NK-92 treated with Interleukin-12 subunit alpha and Interleukin-12 subunit beta, amount 100 ng/mL, for 24 hours (cell line): ENCODE data around the gene KLF1.
"Not testable (repeated sequence)": the region's sequence is repeated elsewhere in the genome, so short reads cannot be mapped to it uniquely, and the experiment has no call there.

Experiments
- DNase-seq: peaks from one replicate; lab custom pipeline; 2025; lab: John Stamatoyannopoulos, UW

KLF1 gene

GRCh38 chr19:12890787-12891552, 4.0 kb upstream of the KLF1 start, which contains the start of gene GCDH:
Gene GCDH, plus strand, starts transcription at chr19:12891160. Its CDS starts 145 bp downstream, at chr19:12891305.
- peak; percentile 97 for DNase-seq

GRCh38 chr19:12890299-12890786, 3.3 kb upstream of the KLF1 start:
- not testable (repeated sequence) for DNase-seq

GRCh38 chr19:12888006-12888603, 1.1 kb upstream of the KLF1 start:
- no peak for DNase-seq

DNA sequence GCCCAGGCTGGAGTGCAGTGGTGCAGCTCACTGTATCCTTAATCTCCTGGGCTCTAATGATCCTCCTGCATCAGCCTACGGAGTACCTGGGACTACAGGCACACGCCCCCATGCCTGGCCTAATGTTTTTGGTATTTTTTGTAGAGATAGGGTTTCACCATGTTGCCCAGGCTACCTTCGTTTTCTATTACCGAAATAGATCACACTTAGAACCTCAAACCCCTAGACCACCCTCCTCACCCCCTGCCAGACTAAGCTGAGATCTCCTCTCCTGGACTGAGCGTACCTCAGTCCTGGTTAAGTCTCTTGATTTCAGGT, 391 bp downstream of the KLF1 start:
- no peak for DNase-seq

DNA sequence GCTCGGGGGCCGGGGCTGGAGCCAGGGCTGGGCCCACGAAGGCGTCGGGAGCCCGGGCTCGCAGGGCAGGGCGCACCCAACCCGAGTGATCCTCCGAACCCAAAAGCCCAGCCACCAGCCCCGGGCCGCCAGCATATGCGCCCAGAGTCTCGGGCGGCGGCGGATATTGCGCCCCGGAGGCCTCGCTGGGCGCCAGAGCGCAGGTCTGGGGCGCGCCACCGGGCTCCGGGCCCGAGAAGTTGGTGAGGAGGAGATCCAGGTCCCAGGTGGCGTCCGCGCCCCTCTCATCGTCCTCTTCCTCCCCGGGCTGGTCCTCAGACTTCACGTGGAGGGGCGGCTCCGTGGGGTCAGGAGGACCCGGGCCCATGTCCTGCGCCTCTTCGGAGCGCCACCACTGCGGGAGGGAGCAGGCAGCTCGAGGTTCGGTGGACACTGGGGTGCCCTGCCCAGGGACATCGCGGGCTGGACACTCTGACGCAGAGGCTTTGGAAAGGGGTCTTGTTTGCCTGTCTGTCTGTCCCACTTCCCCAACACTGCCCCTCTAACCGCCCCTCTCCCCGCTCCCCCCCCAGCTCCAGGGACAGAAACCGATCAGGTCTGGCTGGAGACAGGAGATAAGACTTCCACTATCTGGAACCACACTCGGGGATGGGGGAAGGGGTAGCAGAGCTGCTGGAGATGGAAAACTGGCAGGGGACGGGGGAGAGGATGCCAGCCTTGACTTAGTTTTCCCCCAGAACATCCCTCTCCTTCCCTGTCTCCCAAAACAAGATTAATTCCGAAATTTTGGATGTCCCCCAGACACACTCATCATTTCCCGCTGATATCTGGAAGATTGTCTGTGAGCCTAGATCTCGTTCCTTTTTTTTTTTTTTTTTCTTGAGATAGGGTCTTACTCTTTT, 1.0 kb downstream of the KLF1 start:
- DNase-seq = no peak

DNA sequence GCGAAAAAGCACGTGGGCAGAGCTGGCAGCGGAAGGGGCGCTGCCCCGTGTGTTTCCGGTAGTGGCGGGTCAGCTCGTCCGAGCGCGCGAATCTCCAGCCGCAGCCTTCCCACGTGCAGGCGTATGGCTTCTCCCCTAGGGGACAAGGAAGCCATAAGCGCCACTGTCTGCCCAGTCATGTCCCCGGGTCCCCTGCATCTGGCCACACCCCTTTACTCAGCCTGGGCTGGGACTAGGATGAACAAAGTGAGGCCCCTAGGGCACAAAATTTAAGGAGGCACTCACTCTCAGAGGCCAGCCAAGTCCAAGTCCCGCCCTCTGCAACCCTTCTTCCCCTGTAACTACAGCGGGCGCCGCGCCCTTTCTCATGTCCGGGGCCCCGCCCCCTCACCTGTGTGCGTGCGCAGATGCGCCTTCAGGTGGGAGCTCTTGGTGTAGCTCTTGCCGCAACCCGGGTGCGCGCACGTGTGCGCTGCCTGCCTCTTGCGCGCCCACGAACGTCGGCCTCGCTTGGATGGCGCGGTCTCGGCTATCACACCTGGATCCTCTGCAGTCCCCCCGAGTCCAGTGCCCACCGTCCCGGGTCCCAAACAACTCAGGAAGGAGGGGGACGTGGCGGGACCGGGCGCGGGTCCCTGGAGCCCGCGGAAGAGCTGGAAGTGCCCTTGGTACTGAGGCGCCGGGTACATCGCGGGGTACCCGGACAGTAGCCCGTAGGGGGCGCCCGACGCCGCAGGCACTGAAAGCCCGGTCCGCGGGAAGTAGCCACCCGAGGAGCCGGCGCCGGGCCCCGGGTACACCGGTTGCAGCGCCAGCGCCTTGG, 1.9 kb downstream of the KLF1 start:
- DNase-seq = no peak

DNA sequence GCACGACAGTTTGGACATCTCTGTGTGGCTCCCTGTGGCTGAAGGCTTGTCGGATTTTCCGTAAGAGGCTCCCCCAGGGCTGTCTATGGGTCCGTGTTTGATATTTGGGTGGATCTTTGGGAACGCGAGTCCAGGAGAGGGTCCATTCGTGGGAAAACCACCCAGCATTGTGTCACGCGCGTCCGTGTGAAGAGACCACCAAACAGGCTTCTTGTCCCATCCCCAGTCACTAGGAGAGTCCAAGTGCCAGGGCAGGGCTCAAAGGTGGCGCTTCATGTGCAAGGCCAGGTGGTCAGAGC, 2.4 kb downstream of the KLF1 start:
- no peak for DNase-seq

- no peak for DNase-seq
These were observed 2.8 kb downstream of the KLF1 start for GRCh38 chr19:12884202-12884601.

DNA sequence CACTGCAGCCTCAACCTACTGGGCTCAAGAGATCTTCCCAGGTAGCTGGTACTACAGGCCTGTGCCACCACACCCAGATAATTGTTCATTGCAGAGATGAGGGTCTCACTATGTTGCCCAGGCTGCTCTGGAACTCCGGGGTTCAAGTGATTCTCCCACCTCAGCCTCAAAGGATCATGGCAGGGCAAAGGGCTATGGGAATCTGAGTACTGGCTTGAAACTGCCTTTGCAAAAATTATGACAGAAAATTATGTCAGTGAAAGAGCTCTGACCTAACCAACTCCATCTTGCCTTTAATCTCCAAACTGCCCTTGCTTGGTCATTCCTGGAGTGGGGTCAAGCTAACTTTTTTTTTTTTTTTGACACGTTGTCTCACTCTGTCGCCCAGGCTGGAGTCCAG, 4.4 kb downstream of the KLF1 start:
- no peak for DNase-seq

DNA sequence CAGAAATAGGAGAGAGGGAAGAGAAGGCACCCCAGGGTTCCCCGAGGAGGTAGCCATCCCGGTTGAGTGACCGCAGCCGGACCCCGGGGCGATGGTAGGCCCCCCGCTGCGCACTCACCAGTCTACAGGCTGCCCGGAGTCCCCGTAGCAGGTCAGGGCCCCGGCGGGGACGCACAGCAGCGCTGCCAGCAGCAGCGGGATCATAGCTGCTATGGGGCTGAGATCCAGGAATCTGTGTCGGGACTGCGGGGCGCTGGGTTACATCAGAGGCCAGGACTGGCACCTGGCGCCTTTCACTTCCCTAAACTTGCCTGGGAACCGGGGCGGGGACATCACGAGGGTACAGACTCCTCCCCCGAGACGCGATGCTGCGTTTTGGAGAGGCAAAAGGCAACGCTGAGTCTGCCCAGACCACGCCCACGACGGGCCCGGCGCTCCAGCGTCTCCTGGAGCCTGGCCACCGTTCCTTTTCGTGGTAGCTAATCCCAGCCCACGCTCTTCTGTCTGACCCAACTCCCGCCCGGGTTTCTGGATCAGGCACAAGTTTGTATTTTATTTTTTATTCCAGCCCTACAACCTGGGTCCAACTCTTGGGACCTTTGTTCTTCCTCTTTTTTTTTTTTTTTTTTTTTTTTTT, 5.7 kb downstream of the KLF1 start, which contains the start of gene DNASE2:
TSS of gene DNASE2 (minus strand) at position 278 of the 637 bp plus-strand sequence. CDS start at position 204, 74 bp downstream.
- peak; percentile 70 for DNase-seq

DNA sequence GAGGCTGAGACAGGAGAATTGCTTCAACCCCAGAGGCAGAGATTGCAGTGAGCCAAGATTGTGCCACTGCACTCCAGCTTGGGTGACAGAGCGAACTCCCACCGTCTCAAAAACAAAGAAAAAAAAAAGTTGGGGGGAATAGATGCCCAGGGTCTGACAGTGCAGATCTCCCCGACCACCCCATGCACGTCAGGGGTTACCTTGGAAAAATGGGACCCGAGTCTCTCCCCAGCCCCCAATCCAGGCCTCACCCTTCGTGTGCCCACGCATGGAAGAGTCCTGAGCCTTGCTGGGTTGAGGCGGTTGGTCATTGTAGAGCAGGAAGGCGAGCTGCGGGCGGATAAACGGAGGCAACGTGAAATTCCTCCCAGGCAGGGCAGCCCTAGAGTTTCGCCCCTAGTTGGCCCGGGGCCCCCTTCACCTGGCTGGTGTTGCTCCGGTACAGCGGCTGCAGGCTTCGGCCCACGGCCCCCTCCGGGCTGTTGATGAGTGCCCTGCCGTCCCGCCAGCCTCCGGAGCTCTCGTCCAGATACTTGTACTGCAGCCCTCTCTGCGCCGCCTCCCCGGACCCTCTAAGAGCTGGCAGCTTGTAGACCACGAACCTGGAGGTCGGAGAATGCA, 6.3 kb downstream of the KLF1 start:
- no peak for DNase-seq

DNA sequence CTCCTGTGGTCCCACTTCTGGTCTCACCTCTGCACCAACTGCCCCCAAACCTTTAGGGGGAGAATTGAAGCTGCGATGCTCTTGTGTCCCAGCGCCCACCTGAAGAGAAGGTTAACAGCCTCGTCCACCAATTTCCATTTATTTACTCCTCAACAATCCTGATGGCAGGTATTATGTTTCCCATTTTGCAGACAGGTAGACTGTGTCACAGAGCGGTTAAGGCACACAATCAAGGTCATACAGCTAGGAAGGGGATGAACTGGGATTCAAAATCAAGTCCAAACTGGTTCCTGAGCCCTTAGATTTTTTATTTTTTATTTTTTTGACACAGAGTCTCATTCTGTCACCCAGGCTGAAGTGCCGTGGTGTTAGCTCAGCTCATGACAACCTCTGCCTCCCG, 11.9 kb downstream of the KLF1 start:
- DNase-seq = no peak

DNA sequence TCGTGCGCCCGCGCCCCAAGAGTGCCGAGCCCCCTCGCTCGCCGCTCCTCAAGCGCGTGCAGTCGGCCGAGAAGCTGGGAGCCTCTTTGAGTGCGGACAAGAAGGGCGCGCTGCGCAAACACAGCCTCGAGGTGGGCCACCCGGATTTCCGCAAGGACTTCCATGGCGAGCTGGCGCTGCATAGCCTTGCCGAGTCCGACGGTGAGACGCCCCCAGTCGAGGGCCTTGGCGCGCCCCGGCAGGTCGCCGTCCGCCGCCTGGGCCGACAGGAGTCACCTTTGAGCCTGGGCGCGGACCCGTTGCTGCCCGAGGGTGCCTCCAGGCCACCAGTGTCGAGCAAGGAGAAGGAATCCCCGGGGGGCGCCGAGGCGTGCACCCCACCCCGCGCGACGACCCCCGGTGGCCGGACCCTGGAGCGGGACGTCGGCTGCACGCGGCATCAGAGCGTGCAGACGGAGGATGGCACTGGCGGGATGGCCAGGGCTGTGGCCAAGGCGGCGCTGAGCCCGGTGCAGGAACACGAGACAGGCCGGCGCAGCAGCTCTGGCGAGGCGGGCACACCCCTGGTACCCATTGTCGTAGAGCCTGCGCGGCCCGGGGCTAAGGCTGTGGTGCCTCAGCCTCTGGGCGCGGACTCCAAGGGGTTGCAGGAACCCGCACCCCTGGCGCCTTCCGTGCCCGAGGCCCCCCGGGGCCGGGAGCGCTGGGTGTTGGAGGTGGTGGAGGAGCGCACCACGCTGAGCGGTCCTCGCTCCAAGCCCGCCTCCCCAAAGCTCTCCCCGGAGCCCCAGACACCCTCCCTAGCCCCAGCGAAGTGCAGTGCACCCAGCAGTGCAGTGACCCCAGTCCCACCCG, 12.9 kb downstream of the KLF1 start:
- DNase-seq = no peak

GRCh38 chr19:12872941-12873890, 13.8 kb downstream of the KLF1 start:
- DNase-seq = no peak

DNA sequence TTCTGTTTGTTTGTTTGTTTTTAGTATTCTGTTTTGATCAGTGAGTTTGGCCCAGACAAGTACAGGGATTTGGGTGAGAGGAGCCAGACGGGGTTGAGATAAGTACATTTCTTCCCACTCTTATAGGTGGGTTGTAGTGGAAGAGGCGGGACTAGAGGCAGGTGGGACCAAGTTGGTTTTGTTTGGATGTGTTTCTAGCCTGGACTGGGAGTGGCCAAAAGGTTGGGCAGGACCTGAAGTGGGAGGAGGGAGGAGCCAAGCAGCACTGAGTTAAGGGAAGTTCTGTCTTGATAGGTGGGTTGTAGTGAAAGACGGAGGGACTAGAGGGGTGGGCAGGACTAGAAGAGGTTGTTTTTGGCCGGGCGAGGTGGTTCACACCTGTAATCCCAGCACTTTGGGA, 14.7 kb downstream of the KLF1 start:
- no peak for DNase-seq

DNA sequence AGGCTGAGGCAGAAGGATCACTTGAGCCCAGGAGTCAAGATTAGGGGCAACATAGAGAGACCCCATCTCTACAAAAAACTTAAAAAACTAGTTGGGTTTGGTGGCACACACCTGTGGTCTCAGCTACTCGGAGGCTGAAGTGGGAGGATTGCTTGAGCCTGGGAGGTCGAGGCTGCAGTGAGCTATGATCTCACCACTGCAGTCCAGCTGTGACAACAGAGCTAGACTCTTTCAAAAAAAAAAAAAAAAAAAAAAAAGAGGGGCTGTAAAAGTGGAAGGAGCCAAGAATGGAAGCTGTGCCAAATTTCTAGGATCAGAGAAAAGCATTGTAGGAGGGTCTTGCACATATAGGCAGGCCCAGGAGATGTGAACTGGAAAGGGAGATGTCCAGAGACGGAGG, 15.3 kb downstream of the KLF1 start:
- DNase-seq = no peak

GRCh38 chr19:12868540-12869112, 18.4 kb downstream of the KLF1 start:
- no peak for DNase-seq
